Kidney glomerular epithelial cell (primary cell): Measurements from ENCODE around the gene RAI14.
A peak's percentile ranks its signal among the peaks of the same experiment; 100 is the strongest.

Source experiments
- DNase-seq: peaks from one replicate; lab custom pipeline; 2025; lab: John Stamatoyannopoulos, UW

Gene RAI14

DNA sequence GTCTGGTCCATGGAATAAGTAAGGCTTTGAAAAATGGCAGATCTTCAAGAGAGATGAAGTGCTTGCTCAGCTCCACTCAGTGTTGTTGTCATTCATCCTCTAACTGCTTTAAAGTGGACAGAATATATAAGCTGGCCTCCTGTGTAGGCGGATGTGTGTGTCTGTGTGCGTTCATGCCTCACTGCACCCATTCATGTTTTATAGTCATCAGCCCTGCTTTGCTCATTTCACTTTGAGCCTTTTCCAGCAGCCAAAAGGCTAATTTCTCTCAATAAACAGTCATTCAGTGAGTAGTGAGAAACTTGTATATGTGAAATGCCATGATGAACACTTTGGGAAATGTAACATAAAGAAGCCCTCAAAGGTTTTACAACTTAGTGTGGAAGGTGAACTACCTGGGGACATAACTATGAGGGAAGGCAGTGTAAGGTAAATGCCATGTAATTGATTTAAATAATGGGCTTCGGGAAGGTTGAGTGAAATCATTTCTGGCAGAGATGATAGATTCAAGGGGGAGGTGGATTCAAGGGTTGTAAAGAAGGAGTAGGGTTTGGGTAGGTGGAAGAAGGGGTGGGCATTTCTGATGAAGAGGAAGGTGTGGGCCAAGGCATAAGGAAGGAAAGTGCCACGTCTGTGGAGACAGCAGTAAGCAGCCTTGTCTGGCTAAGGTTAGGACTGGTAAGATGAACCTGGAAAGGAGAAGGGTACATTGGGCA lies 198.5 kb downstream of the RAI14 start:
- peak; percentile 21 for DNase-seq

DNA sequence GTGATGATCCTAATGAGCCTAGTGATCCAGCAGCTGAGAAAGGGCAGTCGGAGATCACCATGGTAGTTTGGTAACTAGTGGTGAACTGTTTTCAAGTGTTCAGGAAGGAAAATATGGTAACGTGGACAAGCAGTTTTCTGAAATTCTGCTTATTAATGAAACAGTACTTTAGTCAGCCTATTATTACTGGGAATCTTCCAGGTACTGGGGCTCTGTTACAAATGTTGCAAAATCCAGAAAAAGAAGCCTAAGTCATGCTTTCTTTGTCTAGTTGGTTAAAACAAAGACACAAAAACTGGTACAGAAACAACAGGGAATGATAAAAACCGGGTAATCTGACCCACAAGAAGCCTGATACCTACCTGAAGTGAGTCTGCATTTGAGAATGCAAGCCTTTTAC lies 201.0 kb downstream of the RAI14 start:
- DNase-seq: no peak

DNA sequence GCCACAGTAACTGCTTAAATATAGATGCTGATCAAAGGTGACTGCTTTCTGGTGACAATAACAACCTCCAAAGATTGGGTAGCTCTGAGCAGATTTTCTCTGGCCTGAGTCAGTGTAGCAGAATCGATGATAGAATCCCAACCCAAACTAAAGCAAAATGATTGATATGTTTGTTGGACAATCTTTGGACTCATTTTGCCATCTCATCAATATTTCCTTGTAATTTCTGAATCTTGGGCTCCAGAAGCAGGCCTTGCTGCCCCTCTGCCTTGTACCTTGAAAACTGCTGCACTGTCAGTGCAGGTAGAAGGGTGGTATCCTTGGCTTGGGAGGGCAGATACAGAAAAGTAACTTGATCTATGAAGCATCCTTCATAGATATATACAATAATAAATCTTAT lies 201.8 kb downstream of the RAI14 start:
- no peak for DNase-seq

DNA sequence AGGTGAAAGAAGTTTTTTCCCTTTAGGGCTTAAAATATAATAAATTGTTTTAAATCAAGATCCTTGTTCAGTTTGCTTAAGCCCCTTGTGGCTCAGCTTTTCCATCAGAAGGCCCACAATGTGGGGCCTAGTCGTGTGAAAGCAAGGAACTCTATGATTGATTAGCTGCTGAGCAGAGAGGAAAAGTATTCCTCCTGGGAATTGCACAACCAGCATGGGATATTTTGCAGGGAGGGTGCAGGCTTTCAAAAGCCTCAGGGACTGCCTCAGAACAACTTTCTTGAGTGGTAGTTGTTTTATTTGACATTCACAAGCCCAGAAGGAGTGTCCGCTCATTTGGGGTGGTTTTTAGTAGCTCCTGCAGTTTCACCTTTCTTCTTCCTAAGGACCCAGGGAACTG lies 202.7 kb downstream of the RAI14 start:
- no peak for DNase-seq

DNA sequence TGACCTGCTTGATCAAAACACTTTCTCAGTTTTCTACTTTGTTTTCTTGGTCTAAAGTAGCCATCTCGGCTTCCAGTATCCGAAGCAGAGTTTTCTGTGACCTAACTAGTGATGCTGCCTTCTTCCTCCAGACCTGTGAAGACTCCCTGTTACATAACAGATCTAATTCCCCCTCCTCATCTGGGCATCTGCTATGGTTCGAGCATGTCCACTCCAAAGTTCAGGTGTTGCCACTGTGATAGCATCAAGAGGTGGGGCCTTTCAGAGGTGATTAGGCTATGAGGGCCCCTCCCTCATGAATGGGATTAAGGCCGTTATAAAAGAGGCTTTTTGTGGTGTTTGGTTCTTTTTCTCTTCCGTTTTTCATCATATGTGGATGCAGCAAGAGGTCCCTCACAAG lies 203.1 kb downstream of the RAI14 start:
- no peak for DNase-seq

DNA sequence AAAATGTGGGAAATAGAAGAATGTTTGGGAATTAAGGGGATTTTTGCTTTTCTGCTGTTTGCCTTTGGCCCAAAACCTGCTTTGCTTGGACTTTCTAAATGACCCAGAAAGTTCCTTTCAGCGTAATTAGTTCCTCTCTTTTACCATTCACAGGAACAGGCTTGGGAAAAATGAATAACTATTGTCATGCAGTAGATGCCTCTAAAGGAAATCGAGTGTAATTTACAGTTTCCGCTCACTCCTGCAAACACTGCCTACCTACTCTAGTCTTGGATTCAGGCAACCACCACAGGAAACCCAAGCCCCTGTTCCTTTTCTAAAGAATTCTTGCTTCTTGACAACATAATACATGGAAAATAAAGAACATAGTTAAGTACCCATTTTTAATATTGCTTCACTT lies 207.8 kb downstream of the RAI14 start:
- no peak for DNase-seq

DNA sequence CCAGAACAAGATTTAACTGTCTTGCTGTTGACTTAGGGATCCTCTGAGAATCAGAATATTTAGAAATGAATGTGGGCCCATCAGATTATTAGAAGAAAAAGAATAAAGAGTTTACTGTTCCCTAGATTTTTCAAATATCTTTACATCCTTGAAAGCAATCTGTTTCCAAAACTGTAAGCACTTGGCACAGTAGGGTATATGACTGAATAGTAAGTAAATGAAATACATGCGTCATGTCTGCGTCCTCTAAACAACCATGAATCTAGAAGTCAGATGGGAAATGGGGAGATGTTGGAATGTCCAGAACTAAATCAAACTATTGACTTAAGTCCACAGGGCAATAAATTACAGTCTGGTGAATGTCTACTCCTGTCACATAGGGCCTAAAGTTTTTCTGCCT lies 209.0 kb downstream of the RAI14 start:
- no peak for DNase-seq

DNA sequence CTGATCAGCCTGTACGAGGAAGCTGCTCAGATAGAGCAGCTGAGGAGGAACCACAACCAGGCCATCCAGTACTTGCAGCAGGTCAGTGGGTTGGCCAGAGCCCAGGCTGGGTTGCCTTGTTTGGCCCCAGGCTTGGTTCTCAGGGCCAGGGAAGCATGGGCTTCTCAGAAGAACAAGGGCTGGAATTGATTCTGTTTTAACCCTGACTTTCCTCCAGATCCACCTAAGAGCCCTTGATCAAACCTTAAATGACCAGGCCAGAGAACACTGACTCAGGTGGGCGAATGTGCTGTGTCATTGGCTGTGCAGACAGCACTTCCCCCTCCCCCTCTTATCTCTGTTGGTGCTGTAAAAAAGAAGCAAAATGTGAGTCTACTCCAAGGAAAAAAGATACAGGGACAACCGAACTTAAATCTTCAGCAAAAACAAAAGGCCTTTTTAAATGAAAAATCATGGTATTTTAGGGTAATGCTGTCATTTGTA lies 210.9 kb downstream of the RAI14 start:
- no peak for DNase-seq

DNA sequence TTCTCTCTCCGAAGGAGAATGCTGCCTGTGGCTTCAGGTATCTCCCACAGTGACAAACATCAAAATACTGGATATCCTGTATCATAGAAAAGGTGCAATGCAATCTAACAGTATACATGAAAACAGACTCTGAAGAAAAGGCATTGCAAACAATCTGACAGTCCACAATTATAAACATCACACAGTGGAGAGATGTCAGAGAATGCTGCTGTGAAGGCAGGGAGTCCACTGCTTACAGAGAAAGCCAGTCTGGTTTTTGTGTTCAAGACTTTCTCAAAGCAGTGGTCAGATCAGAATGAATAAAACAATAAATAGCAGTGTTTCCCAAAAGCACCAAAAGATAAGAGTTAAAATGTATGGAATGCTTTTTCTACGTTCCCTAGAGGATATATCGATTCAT lies 211.5 kb downstream of the RAI14 start:
- no peak for DNase-seq

DNA sequence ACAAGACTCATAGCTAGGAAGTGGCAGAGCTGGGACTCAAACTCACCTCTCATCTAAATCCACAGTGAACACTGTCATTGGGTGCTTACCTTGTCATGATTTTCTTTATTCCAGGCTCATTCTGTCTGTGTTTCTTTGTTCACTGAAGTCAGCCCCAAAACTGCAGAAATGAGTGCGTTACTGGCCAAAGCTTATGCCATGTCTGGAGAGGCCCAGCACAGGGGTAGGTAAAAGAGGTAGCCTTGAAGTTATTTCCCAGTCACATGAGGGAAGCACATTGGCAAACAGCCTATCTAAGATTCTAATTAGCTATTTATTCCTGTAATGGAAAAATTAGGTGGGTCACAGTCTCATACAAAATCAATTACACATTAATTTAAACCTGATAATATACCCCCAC lies 212.7 kb downstream of the RAI14 start:
- DNase-seq: no peak

DNA sequence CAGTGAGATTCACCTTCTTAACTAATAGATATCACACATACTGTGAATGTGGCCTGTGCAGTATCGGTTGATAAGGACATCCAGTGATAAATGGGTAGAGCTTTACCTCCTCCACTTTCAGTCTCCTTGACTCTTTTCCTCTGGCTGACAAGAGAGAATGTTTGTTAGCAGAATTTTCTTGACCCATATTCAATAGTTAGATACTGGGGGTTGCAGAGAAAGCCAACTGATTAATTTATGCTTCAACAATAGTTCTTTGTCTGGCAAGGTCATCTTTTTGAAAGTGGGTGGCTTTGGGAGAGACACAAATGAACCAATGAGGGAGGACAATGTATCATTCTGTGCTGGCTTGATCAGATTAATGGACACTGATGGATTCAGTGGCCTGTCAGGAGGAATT lies 213.1 kb downstream of the RAI14 start:
- DNase-seq: no peak

DNA sequence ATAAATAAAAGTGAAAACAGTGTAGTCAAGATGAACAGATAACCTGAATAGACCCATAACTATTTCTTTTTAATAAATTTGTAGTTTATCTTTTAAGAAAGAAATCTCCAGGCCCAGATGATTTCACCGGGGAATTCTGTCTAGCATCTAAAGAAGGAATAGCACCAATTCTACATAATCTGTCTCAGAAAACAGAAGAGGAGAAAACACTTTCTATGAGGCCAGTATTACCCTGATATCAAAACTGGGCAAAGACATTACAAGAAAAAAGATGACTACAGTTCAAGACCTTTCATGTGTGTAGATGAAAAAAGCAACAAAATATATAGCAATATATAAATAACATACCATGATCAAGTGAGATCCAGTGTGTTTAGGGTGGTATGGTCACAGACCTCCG lies 214.3 kb downstream of the RAI14 start:
- no peak for DNase-seq

DNA sequence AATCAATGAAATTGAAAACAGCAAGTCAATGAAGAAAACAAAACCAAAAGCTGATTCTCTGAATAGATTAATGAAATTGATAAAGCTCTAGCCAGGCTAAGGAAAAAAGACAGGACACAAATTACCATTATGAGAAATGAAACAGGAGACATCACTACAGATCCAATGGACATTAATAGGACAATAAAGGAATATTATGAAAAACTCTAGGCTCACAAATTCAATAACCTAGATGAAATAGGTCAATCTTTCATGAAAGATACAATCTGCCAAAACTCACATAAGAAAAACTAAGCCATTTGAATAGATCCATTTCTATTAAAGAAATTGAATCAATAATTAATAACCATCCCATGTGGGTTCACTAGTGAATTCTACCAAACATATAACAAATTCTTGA lies 220.1 kb downstream of the RAI14 start:
- DNase-seq: no peak

DNA sequence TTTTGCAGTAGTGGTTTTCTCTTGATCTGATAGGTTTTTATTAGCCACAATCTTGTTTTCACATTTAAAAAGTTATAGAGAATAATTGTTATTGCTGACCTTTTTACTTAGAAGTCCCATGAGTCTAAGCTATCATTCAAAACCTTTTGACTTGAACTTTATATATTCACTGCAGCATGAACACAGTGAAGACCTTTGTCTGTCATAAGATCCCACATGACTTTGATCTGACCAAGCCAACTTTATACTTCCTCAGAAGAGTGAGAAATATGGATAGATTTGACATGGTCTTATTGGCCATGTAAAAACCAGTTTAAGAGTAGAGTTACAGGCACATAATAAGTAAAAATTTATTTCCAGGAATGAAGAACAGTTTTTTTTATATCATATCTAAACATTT lies 225.1 kb downstream of the RAI14 start:
- no peak for DNase-seq
